Gastrocnemius medialis (tissue), 4 donors: ENCODE data around the gene OR1J1.

Experiments
- POLR2A ChIP-seq, 2 donors: fragments of 450-650 bp; IDR thresholded peaks; one replicate each; pipeline ENCODE4 v1.6.1; 2017; ENCODE audit warnings: antibody characterized with exemption in 2 of 2, mild to moderate bottlenecking in 2 of 2, moderate library complexity in 2 of 2
- TF ChIP-seq, protein P1 (sequence below), 5 experiments: fragments of 450-650 bp in 3 of 5; fragments of 200-600 bp in 2 of 5; sonication (generic) in 2 of 5; IDR thresholded peaks in 4 of 5; conservative IDR thresholded peaks in 1 of 5; 1 replicate in 4 of 5; 2 replicates in 1 of 5; pipeline ENCODE4 v1.5.1; 2016 to 2019; ENCODE audit warnings: antibody characterized with exemption in 5 of 5, mild to moderate bottlenecking in 3 of 5, moderate library complexity in 3 of 5

DNA sequence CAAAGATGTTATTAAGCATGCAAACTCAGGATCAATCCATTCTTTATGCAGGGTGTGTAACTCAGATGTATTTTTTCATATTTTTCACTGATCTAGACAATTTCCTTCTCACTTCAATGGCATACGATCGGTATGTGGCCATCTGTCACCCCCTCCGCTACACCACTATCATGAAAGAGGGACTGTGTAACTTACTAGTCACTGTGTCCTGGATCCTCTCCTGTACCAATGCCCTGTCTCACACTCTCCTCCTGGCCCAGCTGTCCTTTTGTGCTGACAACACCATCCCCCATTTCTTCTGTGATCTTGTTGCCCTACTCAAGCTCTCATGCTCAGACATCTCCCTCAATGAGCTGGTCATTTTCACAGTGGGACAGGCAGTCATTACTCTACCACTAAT lies 41.6 kb upstream of the OR1J1 start:
- no peak for TF ChIP-seq POLR2A (IDR thresholded peaks at IDR 0.05)
- TF ChIP-seq, protein P1, sequence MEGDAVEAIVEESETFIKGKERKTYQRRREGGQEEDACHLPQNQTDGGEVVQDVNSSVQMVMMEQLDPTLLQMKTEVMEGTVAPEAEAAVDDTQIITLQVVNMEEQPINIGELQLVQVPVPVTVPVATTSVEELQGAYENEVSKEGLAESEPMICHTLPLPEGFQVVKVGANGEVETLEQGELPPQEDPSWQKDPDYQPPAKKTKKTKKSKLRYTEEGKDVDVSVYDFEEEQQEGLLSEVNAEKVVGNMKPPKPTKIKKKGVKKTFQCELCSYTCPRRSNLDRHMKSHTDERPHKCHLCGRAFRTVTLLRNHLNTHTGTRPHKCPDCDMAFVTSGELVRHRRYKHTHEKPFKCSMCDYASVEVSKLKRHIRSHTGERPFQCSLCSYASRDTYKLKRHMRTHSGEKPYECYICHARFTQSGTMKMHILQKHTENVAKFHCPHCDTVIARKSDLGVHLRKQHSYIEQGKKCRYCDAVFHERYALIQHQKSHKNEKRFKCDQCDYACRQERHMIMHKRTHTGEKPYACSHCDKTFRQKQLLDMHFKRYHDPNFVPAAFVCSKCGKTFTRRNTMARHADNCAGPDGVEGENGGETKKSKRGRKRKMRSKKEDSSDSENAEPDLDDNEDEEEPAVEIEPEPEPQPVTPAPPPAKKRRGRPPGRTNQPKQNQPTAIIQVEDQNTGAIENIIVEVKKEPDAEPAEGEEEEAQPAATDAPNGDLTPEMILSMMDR (IDR thresholded peaks at IDR 0.05 in 4 of 5, conservative IDR thresholded peaks at IDR 0.05 in 1 of 5) = no peak
